ENCODE measurements around the gene PRR19.
A peak's percentile ranks its signal among the peaks of the same experiment; 100 is the strongest.

- TF ChIP-seq CTCF (conservative IDR thresholded peaks at IDR 0.05; ENCODE audit: low read length) (peak; percentile 35), EZH2phosphoT487 (IDR thresholded peaks at IDR 0.05; ENCODE audit: borderline replicate concordance) (no peak)
These were observed 9.7 kb downstream of the PRR19 start for GRCh38 chr19:42311657-42312056.
